HG03135 (cell line): ENCODE data around the gene CDH1.
"Not testable (repeated sequence)": the region's sequence is repeated elsewhere in the genome, so short reads cannot be mapped to it uniquely, and the experiment has no call there.

Experiments used
- ATAC-seq: cut with Tn5 transposase; IDR thresholded peaks from one replicate; pipeline ENCODE4 v1.9.1; 2021; ENCODE audit warnings: mild to moderate bottlenecking, moderate library complexity; ENCODE audit not compliant: unreplicated experiment

The CDH1 gene

DNA sequence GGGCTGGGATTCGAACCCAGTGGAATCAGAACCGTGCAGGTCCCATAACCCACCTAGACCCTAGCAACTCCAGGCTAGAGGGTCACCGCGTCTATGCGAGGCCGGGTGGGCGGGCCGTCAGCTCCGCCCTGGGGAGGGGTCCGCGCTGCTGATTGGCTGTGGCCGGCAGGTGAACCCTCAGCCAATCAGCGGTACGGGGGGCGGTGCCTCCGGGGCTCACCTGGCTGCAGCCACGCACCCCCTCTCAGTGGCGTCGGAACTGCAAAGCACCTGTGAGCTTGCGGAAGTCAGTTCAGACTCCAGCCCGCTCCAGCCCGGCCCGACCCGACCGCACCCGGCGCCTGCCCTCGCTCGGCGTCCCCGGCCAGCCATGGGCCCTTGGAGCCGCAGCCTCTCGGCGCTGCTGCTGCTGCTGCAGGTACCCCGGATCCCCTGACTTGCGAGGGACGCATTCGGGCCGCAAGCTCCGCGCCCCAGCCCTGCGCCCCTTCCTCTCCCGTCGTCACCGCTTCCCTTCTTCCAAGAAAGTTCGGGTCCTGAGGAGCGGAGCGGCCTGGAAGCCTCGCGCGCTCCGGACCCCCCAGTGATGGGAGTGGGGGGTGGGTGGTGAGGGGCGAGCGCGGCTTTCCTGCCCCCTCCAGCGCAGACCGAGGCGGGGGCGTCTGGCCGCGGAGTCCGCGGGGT, at the start of gene CDH1:
CDH1 (plus strand) TSS at position 247 of the 684 bp plus-strand sequence; CDS start at position 371, 124 bp downstream.
- no peak for ATAC-seq

DNA sequence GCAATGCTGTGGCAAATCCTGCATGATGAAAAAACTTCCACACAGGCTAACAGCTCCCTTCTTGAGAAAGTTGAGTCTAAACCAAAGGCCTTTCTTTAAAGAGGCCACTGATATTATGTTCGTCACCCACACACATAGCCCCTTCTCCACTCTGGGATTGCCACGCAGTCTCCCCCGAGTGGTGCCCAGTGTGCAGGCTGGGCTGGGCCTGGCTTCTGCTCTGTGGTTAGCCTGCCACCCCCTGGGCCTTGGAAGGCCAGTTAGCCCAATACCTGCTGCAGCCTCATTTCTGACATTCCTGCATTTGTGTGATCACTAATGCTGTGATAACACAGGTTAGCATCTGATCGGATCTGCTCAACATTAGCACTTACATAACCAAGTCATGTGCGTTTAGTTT, 47.2 kb upstream of the CDH1 start:
- no peak for ATAC-seq

DNA sequence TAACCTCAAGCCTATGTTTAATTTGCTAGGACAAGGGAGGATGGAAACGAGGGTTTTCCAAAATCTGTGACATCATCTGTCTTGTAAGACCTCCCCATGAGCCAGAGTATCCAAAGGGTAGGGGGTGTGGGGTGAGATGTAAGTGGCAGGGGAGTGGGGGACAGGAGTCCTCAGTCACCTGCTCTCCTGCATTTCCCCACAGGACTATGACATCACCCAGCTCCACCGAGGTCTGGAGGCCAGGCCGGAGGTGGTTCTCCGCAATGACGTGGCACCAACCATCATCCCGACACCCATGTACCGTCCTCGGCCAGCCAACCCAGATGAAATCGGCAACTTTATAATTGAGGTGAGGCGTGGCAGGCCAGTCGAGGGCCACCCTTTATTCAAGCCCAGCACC, 41.5 kb upstream of the CDH1 start:
- ATAC-seq: no peak

DNA sequence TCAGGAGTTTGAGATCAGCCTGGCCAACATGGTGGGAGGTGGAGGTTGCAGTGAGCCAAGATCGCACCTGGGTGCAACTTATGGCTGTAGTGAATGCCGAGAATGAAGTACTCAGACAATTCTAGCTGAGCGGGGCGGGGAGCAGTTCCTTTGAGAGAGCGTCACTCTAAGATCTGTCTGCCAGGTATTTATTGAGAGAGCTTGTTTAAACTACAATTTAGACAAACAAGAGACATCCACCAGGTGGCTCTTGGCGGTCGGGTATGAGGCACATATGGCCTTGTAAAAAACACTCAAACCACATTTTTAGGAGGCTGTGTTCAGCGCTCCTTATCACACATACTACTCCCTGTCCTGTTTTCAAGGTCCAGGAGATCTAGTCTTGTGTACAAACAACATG, 40.6 kb upstream of the CDH1 start:
- ATAC-seq: no peak

DNA sequence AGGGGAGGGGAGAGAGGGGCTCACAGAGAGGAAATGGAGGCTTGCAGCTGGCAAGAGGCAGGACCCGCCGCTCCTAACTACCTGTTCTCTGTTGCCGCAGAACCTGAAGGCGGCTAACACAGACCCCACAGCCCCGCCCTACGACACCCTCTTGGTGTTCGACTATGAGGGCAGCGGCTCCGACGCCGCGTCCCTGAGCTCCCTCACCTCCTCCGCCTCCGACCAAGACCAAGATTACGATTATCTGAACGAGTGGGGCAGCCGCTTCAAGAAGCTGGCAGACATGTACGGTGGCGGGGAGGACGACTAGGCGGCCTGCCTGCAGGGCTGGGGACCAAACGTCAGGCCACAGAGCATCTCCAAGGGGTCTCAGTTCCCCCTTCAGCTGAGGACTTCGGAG, 39.0 kb upstream of the CDH1 start:
- ATAC-seq: no peak

DNA sequence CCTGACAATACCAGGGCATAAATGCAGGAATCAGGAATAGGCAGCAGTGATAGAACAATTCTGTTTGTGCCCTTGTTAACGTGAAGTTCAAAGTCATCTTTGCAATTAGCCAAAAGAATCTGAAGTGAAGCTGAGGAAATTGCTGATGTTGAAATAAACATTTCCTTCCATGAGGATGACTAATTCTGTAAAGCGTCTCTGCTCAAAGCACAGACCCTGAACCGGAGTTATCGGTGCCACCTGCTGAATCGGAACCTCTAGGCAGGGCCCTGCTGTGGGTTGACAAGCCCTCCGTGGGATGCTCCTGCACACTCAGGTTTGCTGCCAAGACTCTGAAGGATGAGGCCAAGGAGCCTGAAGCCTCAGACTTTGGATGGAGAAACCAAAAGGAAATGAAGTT, 37.0 kb upstream of the CDH1 start:
- no peak for ATAC-seq

DNA sequence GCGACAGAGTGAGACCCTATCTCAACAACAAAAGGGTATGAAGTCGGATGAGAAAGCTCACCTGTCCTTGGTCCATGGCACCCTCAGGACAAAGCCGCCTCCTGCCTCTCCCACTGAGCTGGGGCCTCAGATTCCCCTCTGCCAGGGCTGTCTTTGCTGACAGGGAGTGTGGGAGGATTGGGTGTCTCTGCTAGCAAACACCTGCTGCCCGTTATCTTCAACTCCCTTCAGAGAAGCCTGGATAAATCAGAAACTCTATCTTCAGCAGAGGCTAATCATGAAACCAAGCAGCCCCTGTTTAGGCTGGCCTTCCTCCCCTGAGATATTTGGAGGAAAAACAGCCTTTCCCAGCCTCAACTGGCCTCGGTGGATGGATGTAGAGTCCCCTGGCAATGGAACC, 36.3 kb upstream of the CDH1 start:
- no peak for ATAC-seq

DNA sequence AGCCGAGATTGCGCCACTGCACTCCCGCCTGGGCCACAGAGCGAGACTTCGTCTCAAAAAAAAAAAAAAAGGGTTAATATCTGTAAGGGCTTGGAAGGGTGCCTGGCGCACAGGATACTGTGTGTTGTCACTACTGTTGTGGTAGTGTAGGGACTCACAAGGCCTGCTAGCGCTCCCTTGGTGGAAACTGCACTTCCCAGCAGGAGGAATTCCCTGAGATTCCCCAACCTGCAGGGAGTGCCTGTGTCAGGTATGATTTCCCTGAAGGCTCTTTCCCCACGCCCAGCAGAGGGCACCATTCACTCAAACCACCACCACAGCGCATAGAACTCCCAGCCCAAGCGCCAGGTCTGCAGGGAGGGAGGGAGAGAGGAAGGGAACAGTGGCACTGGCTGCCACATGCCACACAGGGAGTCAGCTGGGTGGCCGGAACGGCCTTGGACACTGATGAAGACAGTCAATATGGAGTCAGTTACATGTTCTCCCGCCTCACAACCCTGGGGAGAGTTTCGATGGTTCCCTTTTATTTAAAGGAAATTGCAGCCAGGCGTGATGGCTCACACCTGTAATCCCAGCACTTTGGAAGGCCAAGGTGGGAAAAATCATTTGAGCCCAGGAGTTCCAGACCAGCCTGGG, 32.7 kb upstream of the CDH1 start:
- no peak for ATAC-seq

DNA sequence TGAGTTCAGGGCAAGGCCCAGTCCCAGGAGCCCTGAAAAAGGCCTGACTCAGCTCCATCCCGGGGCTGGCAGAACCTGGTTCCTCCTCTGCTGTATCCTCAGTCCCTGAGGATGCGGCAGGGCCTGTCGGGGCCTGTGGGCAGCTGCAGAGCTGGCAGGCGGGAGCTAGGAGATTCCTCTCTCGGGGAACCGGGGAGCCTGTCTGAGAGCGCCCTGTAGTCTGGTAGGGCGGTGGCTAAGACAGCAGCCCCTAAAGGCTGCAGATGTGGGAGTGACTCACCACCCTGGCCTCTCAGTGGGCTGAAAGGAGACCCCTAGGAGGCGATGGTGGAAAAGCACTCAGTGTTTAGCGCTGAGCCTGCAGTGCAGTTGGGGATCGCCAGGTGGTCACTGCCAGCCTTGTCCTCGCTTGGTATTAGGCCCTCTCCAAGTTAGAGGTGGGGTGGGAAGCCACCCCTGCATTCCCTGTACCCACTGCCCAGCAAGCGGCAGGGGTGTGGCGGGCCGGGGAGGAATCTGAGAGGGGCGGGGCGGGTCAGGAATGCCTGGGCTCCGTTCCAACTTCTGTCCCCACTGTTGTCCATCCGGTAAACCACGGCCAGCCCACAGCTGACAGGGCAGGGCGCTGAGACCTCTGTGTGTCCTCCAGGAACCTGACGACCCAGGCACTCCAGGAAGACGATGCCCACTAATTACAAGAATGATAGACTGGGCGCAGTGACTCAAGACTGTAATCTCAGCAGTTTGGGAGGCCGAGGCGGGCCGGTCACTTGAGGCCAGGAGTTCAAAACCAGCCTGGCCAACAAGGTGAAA, 29.5 kb upstream of the CDH1 start:
- ATAC-seq: no peak

DNA sequence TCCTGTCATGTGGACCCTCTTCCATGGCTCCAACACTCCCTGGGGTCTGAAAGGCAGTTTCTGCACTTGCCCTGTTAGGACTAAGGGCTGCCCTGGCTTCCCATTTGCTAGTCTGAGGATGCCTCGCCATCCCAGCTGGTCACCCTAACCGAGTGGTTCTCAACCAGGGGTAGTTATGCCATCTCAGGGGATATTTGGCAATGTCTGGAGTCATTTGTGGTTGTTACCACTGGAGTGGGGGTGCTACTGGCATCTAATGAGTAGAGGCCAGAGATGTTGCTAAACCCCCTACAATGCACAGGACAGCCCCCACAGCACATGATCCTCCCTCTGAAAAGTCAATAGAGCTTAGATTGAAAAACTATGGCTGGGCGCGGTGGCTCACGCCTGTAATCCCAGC, 26.9 kb upstream of the CDH1 start:
- no peak for ATAC-seq

DNA sequence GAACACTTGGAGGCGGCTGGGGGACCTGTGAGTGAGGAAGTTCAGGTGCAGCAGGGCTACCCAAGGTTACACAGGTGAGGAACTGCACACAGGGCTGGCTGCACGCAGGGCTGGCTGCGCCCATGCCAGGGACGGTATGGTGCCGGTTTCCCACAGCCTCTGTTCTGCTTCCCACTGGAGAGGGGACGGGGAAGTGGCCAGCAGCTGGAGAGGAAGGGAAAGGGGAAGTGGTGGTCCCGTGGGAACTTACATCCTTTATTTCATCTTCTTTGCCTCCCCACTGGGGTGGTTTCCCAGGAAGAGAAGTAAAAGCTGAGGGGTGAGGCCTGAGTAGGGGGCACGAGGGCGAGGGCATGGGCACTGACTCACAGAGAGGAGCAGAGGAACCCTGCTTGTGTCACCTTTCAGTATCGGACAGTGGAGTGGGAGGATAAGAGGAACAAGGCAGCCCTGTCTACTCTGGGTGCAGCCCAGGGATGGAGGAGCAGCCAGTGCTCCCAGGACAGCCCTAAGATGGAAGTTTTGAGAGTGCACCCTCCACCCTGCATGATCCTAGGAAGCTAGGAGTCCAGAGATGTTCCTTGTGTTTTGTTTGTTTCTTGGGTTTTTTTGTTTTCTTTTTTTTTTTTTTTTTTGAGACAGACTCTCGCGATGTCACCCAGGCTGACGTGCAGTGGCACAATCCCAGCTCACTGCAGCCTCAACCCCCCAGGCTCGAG, 25.5 kb upstream of the CDH1 start:
- ATAC-seq: no peak

DNA sequence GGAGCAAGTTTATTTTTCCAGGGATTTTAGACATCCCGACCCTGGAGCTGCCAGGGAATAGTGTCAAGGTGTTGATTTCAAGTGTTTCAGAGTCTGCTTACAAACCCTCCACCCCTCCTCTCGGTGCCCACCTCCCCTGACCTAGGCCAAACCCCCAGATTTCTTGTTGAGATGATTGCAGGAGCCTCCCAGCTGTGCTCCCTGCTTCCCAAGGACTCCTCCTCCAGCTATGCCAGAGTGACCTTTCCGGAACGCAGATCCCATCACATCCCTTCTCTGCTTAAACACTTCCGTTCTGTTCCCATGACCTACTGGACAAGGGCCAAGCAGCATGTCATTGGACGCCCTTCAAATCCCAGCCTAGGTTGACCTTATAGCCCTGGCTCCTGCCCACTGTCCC, 23.7 kb upstream of the CDH1 start:
- ATAC-seq: no peak

DNA sequence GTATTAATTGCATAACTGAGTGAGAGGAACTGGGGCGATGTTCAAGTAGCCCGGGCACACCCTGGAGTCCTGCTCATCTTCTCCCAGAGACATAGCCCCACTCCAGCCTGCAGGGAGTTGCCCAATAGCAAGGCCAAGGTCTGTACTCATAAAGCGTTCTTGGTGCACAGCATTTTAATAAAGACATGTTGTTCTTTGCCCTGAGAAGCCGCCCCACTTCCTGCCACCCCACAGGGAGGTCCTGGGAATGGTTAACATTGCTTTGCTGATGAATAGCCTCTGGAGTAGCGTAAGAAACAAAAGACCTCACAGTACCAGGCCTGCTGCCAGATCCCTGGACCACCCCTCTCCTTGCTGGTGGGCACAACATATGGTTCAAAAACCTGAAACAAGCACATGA, 21.6 kb upstream of the CDH1 start:
- ATAC-seq: no peak

DNA sequence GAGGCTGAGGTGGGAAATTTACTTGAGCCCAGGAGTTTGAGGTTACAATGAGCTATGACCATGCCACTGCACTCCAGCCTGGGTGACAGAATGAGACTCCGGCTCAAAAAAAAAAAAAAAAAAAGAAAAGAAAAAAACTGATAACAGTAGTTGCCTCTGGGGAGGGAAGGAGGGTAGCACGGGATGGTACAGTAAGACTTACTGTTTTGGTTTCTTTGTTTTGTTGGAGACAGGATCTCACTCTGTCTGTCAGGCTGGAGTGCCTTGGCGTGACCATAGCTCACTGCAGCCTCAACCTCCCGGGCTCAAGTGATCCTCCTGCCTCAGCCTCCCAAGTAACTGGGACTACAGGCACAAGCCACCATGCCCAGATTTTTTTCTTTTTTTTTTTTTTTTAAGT, 20.6 kb upstream of the CDH1 start:
- not testable (repeated sequence) for ATAC-seq

DNA sequence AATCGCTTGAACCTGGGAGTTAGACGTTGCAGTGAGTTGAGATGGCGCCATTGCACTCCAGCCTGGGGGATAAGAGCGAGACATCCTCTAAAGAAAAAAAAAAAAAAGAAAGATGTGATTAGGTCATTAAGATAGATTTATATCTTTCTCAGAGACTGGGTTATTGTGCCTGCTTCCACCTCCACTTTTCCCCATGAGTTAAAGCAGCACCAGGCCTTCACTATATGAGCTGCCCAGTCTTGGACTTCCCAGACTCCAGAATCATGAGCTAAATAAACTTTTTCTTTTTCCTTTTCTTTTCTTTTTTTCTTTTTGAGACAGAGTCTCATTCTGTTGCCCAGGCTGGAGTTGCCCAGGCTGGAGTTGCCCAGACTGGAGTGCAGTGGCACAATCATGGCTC, 19.4 kb upstream of the CDH1 start:
- no peak for ATAC-seq

DNA sequence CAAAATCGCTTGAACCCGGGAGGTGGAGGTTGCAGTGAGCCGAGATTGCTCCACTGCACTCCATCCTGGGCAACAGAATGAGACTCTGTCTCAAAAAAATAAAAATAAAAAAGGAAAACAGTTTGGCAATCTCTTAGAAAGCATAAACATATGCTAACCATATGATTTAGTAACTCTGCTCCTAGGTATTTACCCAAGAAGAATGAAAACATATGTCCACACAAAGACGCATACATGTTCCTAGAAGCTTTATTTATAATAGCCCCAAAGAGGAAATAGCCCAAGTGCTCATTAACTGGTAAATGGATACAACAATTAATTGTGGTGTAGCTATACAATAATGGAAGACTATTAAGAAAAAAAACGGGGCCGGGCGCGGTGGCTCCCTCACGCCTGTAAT, 18.5 kb upstream of the CDH1 start:
- ATAC-seq: no peak

DNA sequence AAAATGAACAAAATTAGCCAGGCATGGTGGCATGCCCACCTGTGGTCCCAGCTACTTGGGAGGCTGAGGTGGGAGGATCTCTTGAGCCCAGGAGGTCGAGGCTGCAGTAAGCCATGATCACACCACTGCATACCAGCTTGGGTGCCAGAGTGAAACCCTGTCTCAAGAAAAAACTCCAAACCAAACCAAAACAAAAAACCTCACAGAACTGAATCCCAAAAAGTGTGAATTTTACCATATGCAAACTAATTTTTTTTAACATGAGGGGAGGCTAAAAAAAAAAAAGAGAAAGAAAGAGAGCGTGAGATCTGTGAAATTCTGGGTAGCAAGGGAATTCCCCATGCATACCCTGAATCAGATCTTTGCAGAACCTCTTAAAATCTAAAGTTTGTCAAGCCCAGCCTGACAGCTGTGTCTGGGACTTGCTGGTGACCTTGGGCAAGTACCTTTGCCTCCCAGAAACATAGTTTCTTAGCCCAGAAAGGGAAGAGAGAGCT, 17.1 kb upstream of the CDH1 start:
- ATAC-seq: peak; percentile 69

DNA sequence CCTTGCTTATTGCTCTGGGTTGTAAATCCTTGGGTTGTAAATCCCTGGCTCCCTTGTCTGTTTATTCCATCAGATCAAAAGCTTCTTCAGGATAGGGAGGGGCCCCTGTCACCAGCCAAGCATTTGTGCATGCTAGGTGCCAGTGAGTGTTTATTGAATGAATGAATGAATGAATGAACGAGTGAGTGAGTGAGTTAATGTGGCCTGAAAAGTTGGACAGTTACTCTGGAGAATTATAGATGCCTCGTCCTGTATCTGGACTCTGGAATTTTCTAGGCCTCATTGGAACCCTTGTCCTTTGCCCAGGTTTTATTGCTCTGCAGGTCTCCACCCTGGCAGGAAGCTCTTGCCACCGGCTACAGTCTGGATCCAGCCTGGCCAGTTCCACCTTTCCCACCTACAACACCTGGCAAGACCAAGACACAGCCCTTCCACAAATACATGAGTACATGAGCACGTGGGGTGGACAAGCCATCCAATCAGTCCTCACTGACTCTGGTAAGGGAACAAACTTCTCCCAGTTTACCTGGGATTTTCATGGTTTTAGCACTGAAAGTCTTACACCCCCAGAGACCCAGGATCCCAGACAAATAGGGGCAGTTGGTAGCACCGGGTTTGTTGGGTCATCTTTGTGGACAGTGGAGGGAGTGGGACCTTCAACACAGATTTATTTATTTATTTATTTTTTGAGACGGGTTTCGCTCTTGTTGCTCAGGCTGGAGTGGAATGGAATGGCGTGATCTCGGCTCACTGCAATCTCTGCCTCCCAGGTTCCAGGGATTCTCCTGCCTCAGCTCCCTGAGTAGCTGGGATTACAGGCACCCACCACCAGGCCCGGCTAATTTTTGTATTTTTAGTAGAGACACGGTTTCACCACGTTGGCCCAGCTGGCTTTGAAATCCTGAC, 14.7 kb upstream of the CDH1 start:
- ATAC-seq: no peak

DNA sequence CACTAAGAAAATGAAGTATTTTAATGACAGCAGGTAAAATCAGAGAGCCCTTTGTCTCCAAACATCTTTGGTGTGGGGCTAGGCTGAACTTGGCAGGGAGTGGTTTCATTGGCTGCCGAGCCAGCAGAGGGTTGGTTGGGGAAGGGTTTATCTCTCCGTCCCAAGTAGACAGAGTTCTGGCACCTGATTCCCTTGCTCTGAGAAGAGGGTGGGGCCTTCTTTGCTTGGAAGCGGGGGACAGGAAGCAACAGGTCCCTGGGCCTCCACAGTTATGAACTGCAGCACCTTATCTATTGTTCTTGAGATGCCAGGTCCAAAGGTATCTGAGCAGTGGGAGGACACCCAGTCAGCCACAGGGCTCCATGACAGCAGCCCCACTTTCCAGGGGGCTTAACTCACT, 12.3 kb upstream of the CDH1 start:
- no peak for ATAC-seq

DNA sequence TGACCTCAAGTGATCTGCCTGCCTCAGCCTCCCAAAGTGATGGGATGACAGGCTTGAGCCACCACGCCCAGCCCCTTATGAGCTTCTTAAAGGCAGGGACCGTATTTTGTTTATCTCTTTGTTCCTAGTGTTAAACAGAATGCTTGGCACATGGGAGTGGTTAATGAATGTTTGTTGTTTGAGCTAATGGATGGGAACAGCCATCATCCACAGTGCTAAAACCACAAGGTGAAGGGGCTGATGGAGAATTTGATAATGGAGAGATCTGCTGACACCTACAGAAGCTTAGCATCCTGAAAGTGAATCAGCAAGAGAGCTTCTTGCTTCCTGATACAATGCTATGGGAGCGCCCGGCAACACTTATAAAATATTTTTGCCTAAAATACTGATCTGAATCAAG, 8.6 kb upstream of the CDH1 start:
- no peak for ATAC-seq
